BLaER1 (cell line): ENCODE results near the gene PROM1.

Experiments
- H3K27ac ChIP-seq: shearing (Covaris generic); formaldehyde crosslinking; 2 replicates; pipeline ENCODE4 v1.8.1; 2022
- H3K27me3 ChIP-seq: shearing (Covaris generic); formaldehyde crosslinking; 2 replicates; pipeline ENCODE4 v1.8.1; 2022
- H3K36me3 ChIP-seq: shearing (Covaris generic); formaldehyde crosslinking; 2 replicates; pipeline ENCODE4 v1.8.1; 2022
- H3K4me1 ChIP-seq: shearing (Covaris generic); formaldehyde crosslinking; 2 replicates; pipeline ENCODE4 v1.8.1; 2022
- H3K4me2 ChIP-seq: shearing (Covaris generic); formaldehyde crosslinking; 2 replicates; pipeline ENCODE4 v1.8.1; 2022
- H3K4me3 ChIP-seq: shearing (Covaris generic); formaldehyde crosslinking; 2 replicates; pipeline ENCODE4 v1.8.1; 2022
- H3K9ac ChIP-seq: shearing (Covaris generic); formaldehyde crosslinking; 2 replicates; pipeline ENCODE4 v1.8.1; 2022
- H3K9me3 ChIP-seq: shearing (Covaris generic); formaldehyde crosslinking; 2 replicates; pipeline ENCODE4 v1.8.1; 2022
- H4K20me1 ChIP-seq: shearing (Covaris generic); formaldehyde crosslinking; 2 replicates; pipeline ENCODE4 v1.8.1; 2022
- Cebpa-rat ChIP-seq: shearing (Covaris generic); IDR thresholded peaks from 2 replicates; pipeline ENCODE4 v1.8.1; 2022

PROM1 gene

DNA sequence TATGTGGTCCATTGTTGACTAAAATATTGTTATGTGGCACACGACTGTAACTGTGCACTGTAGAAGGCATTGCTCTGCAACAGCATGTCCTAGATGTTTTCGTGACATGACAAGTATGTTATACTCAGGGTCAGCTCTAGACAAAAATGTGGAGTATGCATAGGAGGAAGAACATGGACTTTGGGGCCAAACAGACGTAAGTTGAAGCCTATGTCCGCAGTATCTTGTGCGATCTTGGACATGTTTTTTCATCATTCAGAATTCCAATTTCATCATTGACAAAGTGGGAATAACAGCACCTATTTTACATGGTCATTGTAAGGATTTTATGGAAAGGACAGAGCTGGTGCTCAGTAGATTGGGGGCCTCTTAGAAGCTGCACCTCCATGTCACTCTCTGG lies 27.7 kb upstream of the PROM1 start:
- no peaks in the 10 kb centered on the region for H3K36me3 ChIP-seq
- H3K27me3 ChIP-seq: no peaks in the 10 kb centered on the region
- peaks cover 7% of the 10 kb centered on the region; the same call in 1 of the 2 replicates for H3K4me1 ChIP-seq
- no peak for TF ChIP-seq Cebpa-rat
- no peaks in the 10 kb centered on the region for H4K20me1 ChIP-seq
- H3K9me3 ChIP-seq: no peaks in the 10 kb centered on the region
- no peak overlapping the region for H3K27ac ChIP-seq
- H3K9ac ChIP-seq: no peak overlapping the region
- H3K4me3 ChIP-seq: no peak overlapping the region
- H3K4me2 ChIP-seq: no peak overlapping the region

DNA sequence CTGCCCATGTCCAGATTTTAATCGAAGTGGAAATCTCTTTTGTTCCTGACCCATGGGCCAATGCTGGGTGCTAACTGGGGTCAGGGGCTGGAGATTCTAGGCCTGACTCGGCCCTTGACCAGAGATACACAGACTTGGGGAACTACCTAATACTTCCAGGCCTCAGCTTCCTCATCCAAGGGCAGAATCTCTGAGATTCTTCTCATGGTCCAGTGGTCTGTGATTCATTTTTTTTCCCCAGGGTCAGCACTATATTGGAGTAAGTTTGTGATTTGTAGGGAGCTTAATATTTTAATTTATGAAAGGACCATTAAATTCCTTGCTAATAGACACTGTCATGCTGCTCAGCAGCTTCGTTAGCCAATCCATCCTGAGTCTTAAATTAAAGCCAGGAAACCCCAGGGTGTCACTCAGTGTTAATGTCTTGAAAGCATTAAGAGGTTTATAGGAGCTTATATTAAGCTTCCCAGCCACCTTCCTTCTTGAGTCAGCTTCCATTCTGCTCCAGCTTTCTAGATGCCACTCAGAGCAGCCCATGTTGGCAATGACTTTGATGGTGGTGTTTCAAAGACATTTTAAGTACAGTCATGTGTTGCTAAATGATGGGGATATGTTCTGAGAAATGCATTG lies 27.0 kb upstream of the PROM1 start:
- TF ChIP-seq Cebpa-rat: no peak
- Histone ChIP-seq H3K4me1 (no peaks in the 10 kb centered on the region), H3K4me3 (no peak overlapping the region), H3K9me3 (no peaks in the 10 kb centered on the region), H3K9ac (no peak overlapping the region), H3K4me2 (no peak overlapping the region), H4K20me1 (no peaks in the 10 kb centered on the region), H3K36me3 (no peaks in the 10 kb centered on the region), H3K27ac (no peak overlapping the region), H3K27me3 (no peaks in the 10 kb centered on the region)

DNA sequence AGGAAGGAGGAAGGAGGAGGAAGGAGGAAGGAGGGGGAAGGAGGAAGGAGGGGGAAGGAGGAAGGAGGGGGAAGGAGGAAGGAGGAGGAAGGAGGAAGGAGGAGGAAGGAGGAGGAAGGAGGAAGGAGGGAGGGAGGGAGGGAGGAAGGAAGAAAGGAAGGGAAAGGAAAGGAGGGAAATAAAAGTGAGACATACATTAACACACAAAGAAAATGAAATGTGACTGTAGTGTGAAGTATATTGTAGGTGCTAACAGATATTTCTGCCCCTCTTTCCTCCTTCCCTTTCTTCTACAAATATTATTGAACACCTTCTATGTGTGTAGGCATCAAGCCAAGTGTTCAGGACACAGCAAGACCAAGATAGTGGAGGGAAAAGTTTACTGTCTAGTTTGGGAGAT lies 26.4 kb upstream of the PROM1 start:
- Histone ChIP-seq H3K4me1 (no peaks in the 10 kb centered on the region), H3K9ac (no peak overlapping the region), H3K36me3 (no peaks in the 10 kb centered on the region), H3K9me3 (no peaks in the 10 kb centered on the region), H3K27ac (no peak overlapping the region), H3K4me2 (no peak overlapping the region), H3K27me3 (no peaks in the 10 kb centered on the region), H3K4me3 (no peak overlapping the region), H4K20me1 (no peaks in the 10 kb centered on the region)
- no peak for TF ChIP-seq Cebpa-rat

DNA sequence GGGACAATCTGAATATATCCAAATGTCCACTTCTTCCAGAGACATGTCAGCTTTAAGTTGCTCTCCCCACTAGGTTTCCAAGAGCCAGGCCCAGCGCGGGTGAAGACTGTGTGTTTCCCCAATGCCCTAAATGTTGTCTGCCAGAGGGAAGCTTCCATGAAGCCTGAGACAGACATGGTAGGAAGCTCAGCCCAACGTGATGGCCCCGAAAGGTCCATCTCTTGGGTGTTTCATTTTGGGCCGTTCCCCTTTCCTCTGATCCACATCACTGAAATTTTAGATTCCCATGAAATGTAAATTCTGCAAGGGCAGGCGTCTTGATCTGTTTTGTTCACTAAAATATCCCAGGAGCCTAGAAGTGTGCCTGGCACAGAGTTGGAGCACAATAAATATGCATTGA lies 25.4 kb upstream of the PROM1 start:
- Histone ChIP-seq H3K9ac (no peak overlapping the region), H3K4me1 (no peaks in the 10 kb centered on the region), H3K4me2 (no peak overlapping the region), H3K9me3 (no peaks in the 10 kb centered on the region), H3K4me3 (no peak overlapping the region), H3K27ac (no peak overlapping the region), H3K27me3 (no peaks in the 10 kb centered on the region), H3K36me3 (no peaks in the 10 kb centered on the region), H4K20me1 (no peaks in the 10 kb centered on the region)
- TF ChIP-seq Cebpa-rat: no peak

DNA sequence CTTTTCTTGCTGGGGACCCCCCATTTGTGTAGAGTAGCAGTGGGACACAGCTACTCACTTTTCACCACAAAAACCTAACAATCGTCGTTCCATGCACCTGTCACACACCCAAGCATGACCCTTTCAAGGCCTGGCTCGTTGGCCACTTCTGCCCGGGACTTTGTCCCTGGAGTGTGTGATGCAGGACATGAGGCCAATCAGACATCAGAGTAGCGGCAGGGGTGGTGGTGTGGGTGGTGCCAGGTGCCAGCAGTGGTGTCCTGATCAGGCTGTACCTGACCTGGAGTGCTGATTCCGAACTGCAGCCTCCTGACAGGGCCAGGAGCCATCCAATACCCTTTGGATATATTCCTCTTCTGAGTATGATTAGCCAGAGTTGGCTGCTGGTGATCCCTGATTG lies 23.1 kb upstream of the PROM1 start:
- no peak overlapping the region for H3K4me3 ChIP-seq
- H3K36me3 ChIP-seq: no peaks in the 10 kb centered on the region
- no peak overlapping the region for H3K4me2 ChIP-seq
- no peak overlapping the region for H3K27ac ChIP-seq
- H3K27me3 ChIP-seq: no peaks in the 10 kb centered on the region
- H4K20me1 ChIP-seq: no peaks in the 10 kb centered on the region
- no peak for TF ChIP-seq Cebpa-rat
- no peak overlapping the region for H3K9ac ChIP-seq
- no peaks in the 10 kb centered on the region for H3K9me3 ChIP-seq
- no peaks in the 10 kb centered on the region for H3K4me1 ChIP-seq

DNA sequence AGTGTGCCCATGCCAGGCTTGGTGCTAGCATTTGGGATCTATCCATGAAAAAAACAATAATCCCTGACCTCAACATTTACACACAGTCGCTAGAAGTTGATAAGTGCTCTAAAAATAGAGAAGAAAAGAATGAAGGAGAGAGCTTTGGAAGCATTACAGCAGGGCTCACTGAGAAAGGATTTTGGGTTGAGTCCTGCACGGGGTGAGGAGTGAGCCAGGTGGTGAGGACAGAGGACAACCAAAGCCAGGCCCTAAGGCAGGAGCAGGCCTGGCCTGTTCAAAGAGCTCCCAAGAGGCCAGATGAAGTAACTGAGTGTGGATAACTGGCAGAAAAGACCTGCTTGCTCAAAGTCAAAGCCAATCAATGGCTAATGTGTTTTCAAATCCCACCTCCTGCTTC lies 20.7 kb upstream of the PROM1 start:
- Histone ChIP-seq H3K4me2 (no peak overlapping the region), H4K20me1 (no peaks in the 10 kb centered on the region), H3K27ac (no peak overlapping the region), H3K27me3 (no peaks in the 10 kb centered on the region), H3K9ac (no peak overlapping the region), H3K9me3 (no peaks in the 10 kb centered on the region), H3K4me3 (no peak overlapping the region), H3K36me3 (no peaks in the 10 kb centered on the region), H3K4me1 (no peaks in the 10 kb centered on the region)
- no peak for TF ChIP-seq Cebpa-rat

DNA sequence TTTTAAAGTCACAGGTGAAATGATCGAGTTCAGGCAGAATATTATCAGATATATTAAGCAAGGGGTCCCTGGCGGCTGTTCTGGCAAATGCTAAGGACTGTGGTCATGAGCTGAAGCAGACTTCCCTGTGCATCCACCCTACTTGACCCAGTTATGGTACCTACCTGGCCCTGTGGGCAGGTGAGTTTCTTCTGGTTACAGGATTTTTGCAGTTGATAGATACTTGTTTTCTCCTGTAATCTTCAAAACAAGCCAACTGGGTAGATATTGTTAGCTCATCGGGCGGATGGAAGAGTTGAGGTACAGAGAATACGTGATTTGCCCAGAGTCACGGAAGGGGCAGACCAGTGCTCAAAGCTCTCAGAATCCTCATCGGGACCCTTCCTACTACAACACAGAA lies 18.5 kb upstream of the PROM1 start:
- H3K4me1 ChIP-seq: no peaks in the 10 kb centered on the region
- no peaks in the 10 kb centered on the region for H3K27me3 ChIP-seq
- no peak overlapping the region for H3K27ac ChIP-seq
- H4K20me1 ChIP-seq: no peaks in the 10 kb centered on the region
- H3K4me2 ChIP-seq: no peak overlapping the region
- TF ChIP-seq Cebpa-rat: no peak
- no peaks in the 10 kb centered on the region for H3K9me3 ChIP-seq
- no peak overlapping the region for H3K4me3 ChIP-seq
- no peak overlapping the region for H3K9ac ChIP-seq
- no peaks in the 10 kb centered on the region for H3K36me3 ChIP-seq

DNA sequence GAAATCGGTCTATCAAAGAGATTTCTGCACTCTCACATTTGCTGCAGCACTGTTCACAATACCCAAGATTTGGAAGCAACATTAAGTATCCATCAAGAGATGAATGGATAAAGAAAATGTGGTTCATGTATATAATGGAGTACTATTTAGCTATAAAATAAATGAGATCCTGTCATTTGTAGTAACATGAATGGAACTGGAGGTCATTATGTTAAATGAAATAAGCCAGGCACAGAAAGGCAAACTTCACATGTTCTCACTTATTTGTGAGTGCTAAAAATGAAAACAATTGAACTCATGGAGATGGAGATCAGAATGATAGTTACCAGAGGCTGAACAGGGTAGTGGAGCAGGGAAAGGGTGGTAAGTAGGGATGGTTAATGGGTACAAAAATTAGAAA lies 17.0 kb upstream of the PROM1 start:
- no peaks in the 10 kb centered on the region for H3K4me1 ChIP-seq
- H3K36me3 ChIP-seq: no peaks in the 10 kb centered on the region
- H3K4me2 ChIP-seq: no peak overlapping the region
- H3K27ac ChIP-seq: no peak overlapping the region
- H3K9me3 ChIP-seq: no peaks in the 10 kb centered on the region
- H4K20me1 ChIP-seq: no peaks in the 10 kb centered on the region
- no peak overlapping the region for H3K9ac ChIP-seq
- H3K4me3 ChIP-seq: no peak overlapping the region
- no peak for TF ChIP-seq Cebpa-rat
- no peaks in the 10 kb centered on the region for H3K27me3 ChIP-seq

DNA sequence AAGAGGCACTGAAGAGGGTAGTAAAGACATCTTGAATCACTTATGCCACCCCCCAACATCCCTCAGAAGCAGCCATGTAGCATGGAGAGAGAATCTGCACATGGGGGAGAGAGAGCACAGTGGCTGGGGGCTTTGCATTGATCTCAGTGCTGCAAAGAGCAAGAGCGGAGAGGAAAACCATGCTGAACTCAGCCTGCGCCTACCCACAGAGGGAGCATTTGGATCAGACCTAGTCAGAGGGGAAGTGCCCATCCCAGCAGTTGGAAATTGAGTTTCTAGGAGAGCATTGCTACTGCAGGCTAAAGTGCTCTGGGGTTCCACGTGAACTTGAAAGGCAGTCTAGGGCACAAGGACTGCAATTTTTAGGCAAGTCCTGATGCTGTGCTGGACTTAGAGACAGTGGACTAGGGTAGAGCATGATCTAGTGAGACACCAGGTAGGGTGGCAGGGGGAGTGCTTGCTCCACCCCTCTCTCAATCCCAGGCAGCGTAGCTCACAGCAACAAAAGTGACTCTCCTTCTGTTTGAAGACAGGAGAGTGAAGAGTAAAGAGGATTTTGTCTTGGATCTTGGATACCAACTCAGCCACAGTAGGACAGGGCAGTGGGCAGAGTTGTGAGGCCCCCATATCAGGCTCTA lies 9.0 kb upstream of the PROM1 start:
- Histone ChIP-seq H3K27me3 (no peaks in the 10 kb centered on the region), H3K27ac (no peak overlapping the region), H3K9me3 (no peaks in the 10 kb centered on the region), H3K4me3 (no peak overlapping the region), H3K36me3 (no peaks in the 10 kb centered on the region), H3K9ac (no peak overlapping the region), H3K4me2 (no peak overlapping the region), H3K4me1 (no peaks in the 10 kb centered on the region), H4K20me1 (no peaks in the 10 kb centered on the region)
- no peak for TF ChIP-seq Cebpa-rat

DNA sequence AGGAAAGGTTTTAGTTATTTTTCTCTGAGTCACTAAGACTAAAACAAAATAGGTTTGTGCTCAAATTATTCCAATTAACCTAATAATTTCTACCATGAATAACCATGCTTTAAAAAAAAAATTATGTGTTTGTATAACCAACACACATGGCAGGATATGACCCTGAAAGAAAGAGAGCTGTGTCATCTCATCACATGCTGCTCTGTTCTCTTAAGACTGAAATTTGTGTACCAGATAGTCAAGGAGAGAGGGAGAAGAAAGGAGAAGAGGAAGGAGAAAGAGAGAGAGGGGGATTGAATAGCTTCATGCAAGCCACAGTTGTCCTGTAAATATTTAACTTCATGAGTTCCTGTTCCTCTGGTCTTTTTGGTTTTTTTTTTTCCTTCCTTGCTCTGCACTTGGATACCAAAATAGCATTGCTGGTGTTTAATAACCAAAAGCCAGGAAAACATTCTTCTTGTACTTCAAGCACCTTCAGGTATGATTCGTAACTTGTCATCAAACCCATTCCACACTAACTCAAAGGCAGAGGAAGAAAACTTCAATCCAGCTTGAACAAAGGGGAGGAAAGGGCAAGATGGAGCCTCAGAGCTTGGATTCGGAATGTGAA lies 6.4 kb upstream of the PROM1 start:
- Histone ChIP-seq H3K9ac (no peak overlapping the region), H3K4me2 (no peak overlapping the region), H3K27me3 (peaks cover 9% of the 10 kb centered on the region), H3K27ac (no peak overlapping the region), H3K9me3 (peaks cover 3% of the 10 kb centered on the region), H4K20me1 (no peaks in the 10 kb centered on the region), H3K36me3 (no peaks in the 10 kb centered on the region), H3K4me1 (no peaks in the 10 kb centered on the region), H3K4me3 (no peak overlapping the region)
- TF ChIP-seq Cebpa-rat: no peak
